Liver (tissue), 3 donors: ENCODE measurements around the gene DIP2B.

Experiments
- JUND ChIP-seq, 2 donors: IDR thresholded peaks; 2 replicates each; pipeline ENCODE4 v1.6.1; 2016; ENCODE audit warnings: antibody characterized with exemption in 2 of 2
- TAF1 ChIP-seq: conservative IDR thresholded peaks from 2 replicates; pipeline ENCODE4 v1.6.1; 2016; ENCODE audit warnings: antibody characterized with exemption, mild to moderate bottlenecking
- TF ChIP-seq, protein P1 (sequence below): fragments of 150-350 bp; IDR thresholded peaks from 2 replicates; pipeline ENCODE4 v1.5.1; 2017; ENCODE audit warnings: improper control_type of control experiment, low read depth, low read length; ENCODE audit not compliant: missing input control
- TF ChIP-seq, protein P2 (sequence below): IDR thresholded peaks from 2 replicates; pipeline ENCODE4 v1.6.1; 2016; ENCODE audit warnings: antibody characterized with exemption
- donor health status: healthy.
- donor health status: healthy.

DNA sequence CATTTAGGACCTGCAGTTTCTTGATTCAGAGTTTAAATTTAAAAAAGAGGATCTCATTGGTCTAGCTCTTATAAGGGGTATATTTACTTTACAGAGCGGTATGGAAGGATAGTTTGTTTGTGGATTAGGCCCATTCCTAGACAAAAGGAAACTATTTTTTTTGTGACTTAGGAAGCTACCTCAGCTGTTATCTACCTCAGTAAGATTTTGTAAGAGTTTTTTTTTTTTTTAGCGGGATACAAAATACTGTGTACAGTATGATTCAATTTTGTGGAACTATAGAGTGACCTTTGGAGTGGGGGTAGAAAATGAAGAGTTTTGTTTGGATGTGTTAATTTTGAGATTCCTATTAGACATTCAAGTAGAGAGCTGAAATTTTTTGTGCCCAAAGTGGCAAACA, 154.5 kb downstream of the DIP2B start:
- TF ChIP-seq, protein P1, sequence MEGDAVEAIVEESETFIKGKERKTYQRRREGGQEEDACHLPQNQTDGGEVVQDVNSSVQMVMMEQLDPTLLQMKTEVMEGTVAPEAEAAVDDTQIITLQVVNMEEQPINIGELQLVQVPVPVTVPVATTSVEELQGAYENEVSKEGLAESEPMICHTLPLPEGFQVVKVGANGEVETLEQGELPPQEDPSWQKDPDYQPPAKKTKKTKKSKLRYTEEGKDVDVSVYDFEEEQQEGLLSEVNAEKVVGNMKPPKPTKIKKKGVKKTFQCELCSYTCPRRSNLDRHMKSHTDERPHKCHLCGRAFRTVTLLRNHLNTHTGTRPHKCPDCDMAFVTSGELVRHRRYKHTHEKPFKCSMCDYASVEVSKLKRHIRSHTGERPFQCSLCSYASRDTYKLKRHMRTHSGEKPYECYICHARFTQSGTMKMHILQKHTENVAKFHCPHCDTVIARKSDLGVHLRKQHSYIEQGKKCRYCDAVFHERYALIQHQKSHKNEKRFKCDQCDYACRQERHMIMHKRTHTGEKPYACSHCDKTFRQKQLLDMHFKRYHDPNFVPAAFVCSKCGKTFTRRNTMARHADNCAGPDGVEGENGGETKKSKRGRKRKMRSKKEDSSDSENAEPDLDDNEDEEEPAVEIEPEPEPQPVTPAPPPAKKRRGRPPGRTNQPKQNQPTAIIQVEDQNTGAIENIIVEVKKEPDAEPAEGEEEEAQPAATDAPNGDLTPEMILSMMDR: no peak
- TF ChIP-seq TAF1: no peak
- TF ChIP-seq, protein P2, sequence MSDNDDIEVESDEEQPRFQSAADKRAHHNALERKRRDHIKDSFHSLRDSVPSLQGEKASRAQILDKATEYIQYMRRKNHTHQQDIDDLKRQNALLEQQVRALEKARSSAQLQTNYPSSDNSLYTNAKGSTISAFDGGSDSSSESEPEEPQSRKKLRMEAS: no peak
- no peak for TF ChIP-seq JUND (IDR thresholded peaks at IDR 0.05)
